SK-N-SH (cell line): ENCODE measurements around the gene CD2AP. TPM values are rescaled to one million over a fixed set of nuclear protein-coding genes. Genes with fewer than 3 reads are reported as not detected.

ENCODE experiments used
- CTCF ChIA-PET: fragments of 300-600, 350-600 bp; formaldehyde crosslinking; extraction: SDS; loops from one replicate; lab custom pipeline; 2021; lab: Yijun Ruan, JAX
- POLR2A ChIA-PET: fragments of 350-600 bp; sonication (Branson Sonifier 250); formaldehyde crosslinking; extraction: SDS; loops from one replicate; lab custom pipeline; 2020; ENCODE audit warnings: antibody characterized with exemption, inconsistent platforms; lab: Yijun Ruan, JAX
- DNase-seq: peaks from one replicate; pipeline ENCODE4 v3.0.0; 2012
- H2AFZ ChIP-seq: fragments of 200-600 bp; sonication (generic); 2 replicates; pipeline ENCODE4 v1.8.1; 2016; ENCODE audit warnings: antibody characterized with exemption, mild to moderate bottlenecking, low read depth
- H3F3A ChIP-seq: fragments of 200-600 bp; sonication (generic); replicated peaks from 2 replicates; pipeline ENCODE3; 2016; ENCODE audit warnings: antibody characterized with exemption, mild to moderate bottlenecking; ENCODE audit not compliant: insufficient read depth
- H3K27ac ChIP-seq, 2 experiments: fragments of 200-500 bp in 1 of 2; fragments of 200-600 bp in 1 of 2; sonication (Bioruptor generic) in 1 of 2; sonication (generic), shearing (Covaris generic) in 1 of 2; 2 replicates each; pipeline versions ENCODE4 v1.5.1 to v1.6.1; 2014 to 2016; ENCODE audit warnings: low read depth in 2 of 2, inconsistent platforms in 1 of 2, low read length in 1 of 2, mild to moderate bottlenecking in 1 of 2, mixed read lengths in 1 of 2
- H3K27me3 ChIP-seq: fragments of 200-600 bp; sonication (generic), shearing (Covaris generic); 2 replicates; pipeline ENCODE4 v1.6.1; 2016; ENCODE audit warnings: mixed run types; ENCODE audit not compliant: insufficient read depth
- H3K36me3 ChIP-seq, 2 experiments: fragments of 200-500 bp in 1 of 2; fragments of 200-600 bp in 1 of 2; sonication (Bioruptor generic) in 1 of 2; sonication (generic) in 1 of 2; replicated peaks in 1 of 2; 2 replicates each; pipeline versions ENCODE3 to v1.5.1; 2014 to 2016; ENCODE audit warnings: low read length in 1 of 2, mild to moderate bottlenecking in 1 of 2; ENCODE audit not compliant: insufficient read depth in 2 of 2, control insufficient read depth in 1 of 2
- H3K4me1 ChIP-seq, 2 experiments: fragments of 200-500 bp in 1 of 2; fragments of 200-600 bp in 1 of 2; sonication (Bioruptor generic) in 1 of 2; sonication (generic), shearing (Covaris generic) in 1 of 2; 2 replicates each; pipeline versions ENCODE4 v1.5.1 to v1.6.1; 2014 to 2016; ENCODE audit warnings: low read depth in 1 of 2, low read length in 1 of 2, mixed run types in 1 of 2; ENCODE audit not compliant: insufficient read depth in 2 of 2, control insufficient read depth in 1 of 2
- H3K4me2 ChIP-seq: fragments of 200-600 bp; sonication (generic), shearing (Covaris generic); 2 replicates; pipeline ENCODE4 v1.6.1; 2017; ENCODE audit warnings: mixed run types
- H3K4me3 ChIP-seq, 2 experiments: fragments of 200-500 bp in 1 of 2; fragments of 200-600 bp in 1 of 2; sonication (Bioruptor generic) in 1 of 2; sonication (generic), shearing (Covaris generic) in 1 of 2; 2 replicates each; pipeline versions ENCODE4 v1.5.1 to v1.8.1; 2014 to 2016; ENCODE audit warnings: low read depth in 2 of 2, inconsistent platforms in 1 of 2, low read length in 1 of 2, mild to moderate bottlenecking in 1 of 2, mixed read lengths in 1 of 2, moderate library complexity in 1 of 2
- H3K79me2 ChIP-seq: fragments of 200-600 bp; sonication (generic); 2 replicates; pipeline ENCODE4 v1.8.1; 2017; ENCODE audit warnings: mild to moderate bottlenecking; ENCODE audit not compliant: insufficient read depth
- H3K9ac ChIP-seq: fragments of 200-600 bp; sonication (generic); 2 replicates; pipeline ENCODE4 v1.6.1; 2017; ENCODE audit warnings: mixed run types
- H3K9me2 ChIP-seq: fragments of 200-600 bp; sonication (generic); 2 replicates; pipeline ENCODE4 v1.6.1; 2017; ENCODE audit warnings: mixed run types
- H3K9me3 ChIP-seq: fragments of 200-600 bp; sonication (generic); 2 replicates; pipeline ENCODE4 v1.6.1; 2017; ENCODE audit warnings: mixed run types, mild to moderate bottlenecking, moderate library complexity
- H4K20me1 ChIP-seq: fragments of 200-600 bp; sonication (generic); 2 replicates; pipeline ENCODE4 v1.6.1; 2017; ENCODE audit warnings: mild to moderate bottlenecking, mixed run types; ENCODE audit not compliant: insufficient read depth
- ELF1 ChIP-seq: IDR thresholded peaks from 2 replicates; pipeline ENCODE4 v1.4.0; 2012
- EP300 ChIP-seq, 2 experiments: IDR thresholded peaks; 2 replicates each; pipeline versions ENCODE4 v1.4.0 to v1.6.1; 2012; ENCODE audit warnings: borderline replicate concordance in 1 of 2, low read depth in 1 of 2, low read length in 1 of 2
- FOSL2 ChIP-seq: IDR thresholded peaks from 2 replicates; pipeline ENCODE4 v1.4.0; 2012; ENCODE audit warnings: low read depth, mild to moderate bottlenecking, moderate library complexity, borderline replicate concordance
- GABPA ChIP-seq: IDR thresholded peaks from 2 replicates; pipeline ENCODE4 v1.4.0; 2012; ENCODE audit warnings: low read depth, mild to moderate bottlenecking
- MAX ChIP-seq: IDR thresholded peaks from 2 replicates; pipeline ENCODE4 v1.4.0; 2012; ENCODE audit warnings: low read depth
- MEF2A ChIP-seq: IDR thresholded peaks from 2 replicates; pipeline ENCODE4 v1.4.0; 2012; ENCODE audit warnings: low read depth, borderline replicate concordance
- NRF1 ChIP-seq: IDR thresholded peaks from 2 replicates; pipeline ENCODE4 v1.6.1; 2012; ENCODE audit warnings: low read depth, mild to moderate bottlenecking, low read length
- PBX3 ChIP-seq: IDR thresholded peaks from 2 replicates; pipeline ENCODE4; 2012
- POLR2AphosphoS5 ChIP-seq: IDR thresholded peaks from 2 replicates; pipeline ENCODE4 v1.6.1; 2012; ENCODE audit warnings: low read depth, low read length
- REST ChIP-seq: IDR thresholded peaks from 2 replicates; pipeline ENCODE4 v1.6.1; 2012; ENCODE audit warnings: mild to moderate bottlenecking, low read depth, low read length, moderate library complexity
- RFX5 ChIP-seq: IDR thresholded peaks from 2 replicates; pipeline ENCODE4 v1.6.1; 2012; ENCODE audit warnings: mild to moderate bottlenecking, improper control_type of control experiment, low read length
- RXRA ChIP-seq: IDR thresholded peaks from 2 replicates; pipeline ENCODE4 v1.4.0; 2012; ENCODE audit warnings: low read depth, mild to moderate bottlenecking, borderline replicate concordance
- SIN3A ChIP-seq: IDR thresholded peaks from 2 replicates; pipeline ENCODE4 v1.6.1; 2012; ENCODE audit warnings: low read depth, mild to moderate bottlenecking, low read length, moderate library complexity, borderline replicate concordance
- TAF1 ChIP-seq: IDR thresholded peaks from 2 replicates; pipeline ENCODE4 v1.6.1; 2012; ENCODE audit warnings: low read depth, mild to moderate bottlenecking, low read length, moderate library complexity, borderline replicate concordance
- TEAD4 ChIP-seq: IDR thresholded peaks from 2 replicates; pipeline ENCODE4 v1.4.0; 2012; ENCODE audit warnings: mild to moderate bottlenecking, borderline replicate concordance; ENCODE audit not compliant: insufficient read depth
- YY1 ChIP-seq: IDR thresholded peaks from 2 replicates; pipeline ENCODE4 v1.4.0; 2012; ENCODE audit warnings: low read depth, mild to moderate bottlenecking
- WGBS: methylation state at CpG from one replicate; pipeline ENCODE4 v1.1.6; 2017; ENCODE audit warnings: low lambda C conversion rate; 5-methylcytosine and 5-hydroxymethylcytosine counted together
- polyA plus RNA-seq, 3 experiments: library from polyadenylated mRNA; depleted of rRNA; stranded (reverse); fragments of >200 nt; gene quantifications; 2 replicates each; pipeline ENCODE4 v1.2.3, GENCODE V29; 2012

The CD2AP gene
- polyA plus RNA-seq, 1 of the 3 experiments (the other 2 are of a cell fraction): 1.6 TPM

- no peaks in the 10 kb centered on the region for H3K4me1 ChIP-seq
- no peaks in the 10 kb centered on the region for H3F3A ChIP-seq
- no peak overlapping the region for H3K4me3 ChIP-seq
- no peak overlapping the region for H3K4me2 ChIP-seq
- no peak overlapping the region for H3K9ac ChIP-seq
- ChIA-PET CTCF (no interaction called here), POLR2A (no interaction called here)
- H2AFZ ChIP-seq: no peak overlapping the region
- H3K27me3 ChIP-seq: no peaks in the 10 kb centered on the region
- TF ChIP-seq EP300 (IDR thresholded peaks at IDR 0.05; ENCODE audit: borderline replicate concordance in 1 of 2, low read depth in 1 of 2, low read length in 1 of 2) (no peak), TEAD4 (no peak), NRF1 (no peak), RXRA (no peak), REST (no peak), POLR2AphosphoS5 (no peak), SIN3A (no peak), MEF2A (no peak)
- peaks cover 14 to 22% of the 10 kb centered on the region in 2 experiments for H3K36me3 ChIP-seq
- no peaks in the 10 kb centered on the region for H3K9me3 ChIP-seq
- H3K9me2 ChIP-seq: no peaks in the 10 kb centered on the region
- no peaks in the 10 kb centered on the region for H4K20me1 ChIP-seq
- no peak for DNase-seq
- H3K27ac ChIP-seq: no peak overlapping the region
- H3K79me2 ChIP-seq: no peaks in the 10 kb centered on the region
- 93% methylated on average over 5 of the region's 6 CpGs for WGBS
Measured at GRCh38 chr6:47545223-47545622, 67.6 kb downstream of the CD2AP start.

- Histone ChIP-seq H3K9ac (no peak overlapping the region), H3K4me2 (no peak overlapping the region), H3K79me2 (no peaks in the 10 kb centered on the region), H3K36me3 (peaks cover 0 to 10% of the 10 kb centered on the region in 2 experiments), H3K9me3 (no peaks in the 10 kb centered on the region), H4K20me1 (no peaks in the 10 kb centered on the region), H3F3A (no peaks in the 10 kb centered on the region), H3K9me2 (no peaks in the 10 kb centered on the region), H3K27me3 (no peaks in the 10 kb centered on the region), H3K4me1 (no peaks in the 10 kb centered on the region), H3K27ac (no peak overlapping the region), H2AFZ (no peak overlapping the region), H3K4me3 (no peak overlapping the region)
- 96% methylated on average over 3 of the region's 4 CpGs for WGBS
- TF ChIP-seq GABPA: no peak
- TF ChIP-seq ELF1: no peak
- TF ChIP-seq MAX: no peak
- TF ChIP-seq YY1: no peak
- no peak for TF ChIP-seq TAF1
- TF ChIP-seq RXRA: no peak
- no peak for TF ChIP-seq PBX3
- TF ChIP-seq RFX5: no peak
- TF ChIP-seq NRF1: no peak
- no peak for TF ChIP-seq FOSL2
- POLR2A ChIA-PET: no interaction called here
- no peak for DNase-seq
- CTCF ChIA-PET: no interaction called here
Measured at GRCh38 chr6:47551670-47552069, 74.1 kb downstream of the CD2AP start.
